GM19324 (cell line): ENCODE data around the gene TMEM98.
"Not testable (repeated sequence)": the region's sequence is repeated elsewhere in the genome, so short reads cannot be mapped to it uniquely, and the experiment has no call there.

Source experiments
- ATAC-seq: cut with Tn5 transposase; IDR thresholded peaks from one replicate; pipeline ENCODE4 v1.9.1; 2021; ENCODE audit warnings: mild to moderate bottlenecking, moderate library complexity; ENCODE audit not compliant: unreplicated experiment, low FRiP score

The TMEM98 gene

GRCh38 chr17:32927724-32928585 is at the start of gene TMEM98:
Gene TMEM98, plus strand, starts transcription at chr17:32928153. Its CDS starts 3,376 bp downstream, at chr17:32931529.
- no peak for ATAC-seq

- ATAC-seq = no peak
Observed at GRCh38 chr17:32878211-32878610, 49.7 kb upstream of the TMEM98 start.

- no peak for ATAC-seq
Observed at GRCh38 chr17:32879134-32879533, 48.8 kb upstream of the TMEM98 start.

- ATAC-seq = no peak
Observed at GRCh38 chr17:32880671-32881453, 47.1 kb upstream of the TMEM98 start.

- no peak for ATAC-seq
Observed at GRCh38 chr17:32882029-32882428, 45.9 kb upstream of the TMEM98 start.

- ATAC-seq = no peak
Observed at GRCh38 chr17:32882734-32883133, 45.2 kb upstream of the TMEM98 start.

- ATAC-seq = not testable (repeated sequence)
Observed at GRCh38 chr17:32886951-32887350, 41.0 kb upstream of the TMEM98 start.

GRCh38 chr17:32887410-32887809 is 40.5 kb upstream of the TMEM98 start:
- not testable (repeated sequence) for ATAC-seq

- no peak for ATAC-seq
Observed at GRCh38 chr17:32894245-32894644, 33.7 kb upstream of the TMEM98 start.

- ATAC-seq = no peak
Observed at GRCh38 chr17:32896647-32897258, 31.2 kb upstream of the TMEM98 start.

- ATAC-seq = no peak
Observed at GRCh38 chr17:32899236-32900013, 28.5 kb upstream of the TMEM98 start.

- no peak for ATAC-seq
Observed at GRCh38 chr17:32901743-32902142, 26.2 kb upstream of the TMEM98 start.

GRCh38 chr17:32903774-32904673 is 23.9 kb upstream of the TMEM98 start:
- ATAC-seq = no peak

- no peak for ATAC-seq
Observed at GRCh38 chr17:32904891-32905290, 23.1 kb upstream of the TMEM98 start.

GRCh38 chr17:32907583-32907982 is 20.4 kb upstream of the TMEM98 start:
- no peak for ATAC-seq

- ATAC-seq = peak; percentile 61
Observed at GRCh38 chr17:32909787-32910369, 18.1 kb upstream of the TMEM98 start.

- ATAC-seq = no peak
Observed at GRCh38 chr17:32910769-32911168, 17.2 kb upstream of the TMEM98 start.

- no peak for ATAC-seq
Observed at GRCh38 chr17:32912218-32912897, 15.6 kb upstream of the TMEM98 start.
